Putamen (tissue), 1 donor: ENCODE data around the gene PARVG.

Experiments
- DNase-seq: peaks from one replicate; pipeline ENCODE4 v3.0.0-alpha.2; 2016; ENCODE audit warnings: low spot score

Gene PARVG

GRCh38 chr22:44181033-44181911 lies 547 bp downstream of the PARVG start:
- peak; percentile 12 for DNase-seq

GRCh38 chr22:44181912-44182587 lies 1.3 kb downstream of the PARVG start:
- no peak for DNase-seq

GRCh38 chr22:44182588-44183286 lies 2.0 kb downstream of the PARVG start:
- peak; percentile 6 for DNase-seq

- no peak for DNase-seq
Observed at GRCh38 chr22:44183287-44183588, 2.5 kb downstream of the PARVG start.

GRCh38 chr22:44184006-44184405 lies 3.3 kb downstream of the PARVG start:
- no peak for DNase-seq

- DNase-seq = no peak
Observed at GRCh38 chr22:44185237-44186120, 4.8 kb downstream of the PARVG start.

- no peak for DNase-seq
Observed at GRCh38 chr22:44186121-44186510, 5.4 kb downstream of the PARVG start.

- DNase-seq = no peak
Observed at GRCh38 chr22:44186737-44187136, 6.0 kb downstream of the PARVG start.

- DNase-seq = no peak
Observed at GRCh38 chr22:44187652-44188230, 7.0 kb downstream of the PARVG start.

- no peak for DNase-seq
Observed at GRCh38 chr22:44188316-44188715, 7.6 kb downstream of the PARVG start.

- no peak for DNase-seq
Observed at GRCh38 chr22:44188986-44189630, 8.4 kb downstream of the PARVG start.

GRCh38 chr22:44190381-44190976 lies 9.8 kb downstream of the PARVG start:
- DNase-seq = no peak

GRCh38 chr22:44191036-44191454 lies 10.3 kb downstream of the PARVG start:
- DNase-seq = no peak

GRCh38 chr22:44192098-44192815 lies 11.5 kb downstream of the PARVG start:
- DNase-seq = no peak

- DNase-seq = no peak
Observed at GRCh38 chr22:44192816-44193534, 12.2 kb downstream of the PARVG start.

- DNase-seq = no peak
Observed at GRCh38 chr22:44193535-44193891, 12.8 kb downstream of the PARVG start.

GRCh38 chr22:44194569-44194968 lies 13.8 kb downstream of the PARVG start:
- DNase-seq = no peak

GRCh38 chr22:44195189-44195871 lies 14.6 kb downstream of the PARVG start:
- no peak for DNase-seq

GRCh38 chr22:44196241-44196640 lies 15.5 kb downstream of the PARVG start:
- no peak for DNase-seq
